Measurements from ENCODE around the gene RFESD.
"Not testable (repeated sequence)": the region's sequence is repeated elsewhere in the genome, so short reads cannot be mapped to it uniquely, and the experiment has no call there.

RFESD gene

DNA sequence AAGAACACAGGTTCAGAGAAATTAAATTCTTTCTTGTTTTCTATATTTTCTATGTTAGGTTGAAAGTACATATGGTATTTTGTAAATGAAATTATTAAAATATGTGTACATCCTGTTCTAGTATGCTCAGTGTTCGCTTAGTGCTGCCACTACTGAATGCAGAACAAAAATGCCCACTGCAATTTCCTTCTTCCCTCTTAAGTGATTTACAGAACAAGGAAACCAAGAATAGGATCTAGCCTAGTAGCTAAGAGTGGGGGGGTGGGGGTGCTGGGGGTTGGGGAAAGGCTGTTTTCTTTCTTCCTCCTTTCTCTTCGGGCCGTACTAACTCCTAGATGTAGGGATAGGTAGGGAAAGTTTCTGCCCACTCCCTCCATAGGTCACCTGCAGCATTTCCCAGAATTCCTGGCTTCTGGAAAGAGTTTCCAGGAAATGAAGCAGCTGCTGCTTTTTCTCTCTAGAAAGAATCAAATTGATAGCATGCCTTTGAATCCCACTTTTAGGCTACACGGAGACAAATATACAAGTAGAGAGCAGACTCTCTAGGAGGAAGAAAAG, 20.6 kb downstream of the RFESD start:
- no peak for DNase-seq (ENCODE audit: low spot score)

DNA sequence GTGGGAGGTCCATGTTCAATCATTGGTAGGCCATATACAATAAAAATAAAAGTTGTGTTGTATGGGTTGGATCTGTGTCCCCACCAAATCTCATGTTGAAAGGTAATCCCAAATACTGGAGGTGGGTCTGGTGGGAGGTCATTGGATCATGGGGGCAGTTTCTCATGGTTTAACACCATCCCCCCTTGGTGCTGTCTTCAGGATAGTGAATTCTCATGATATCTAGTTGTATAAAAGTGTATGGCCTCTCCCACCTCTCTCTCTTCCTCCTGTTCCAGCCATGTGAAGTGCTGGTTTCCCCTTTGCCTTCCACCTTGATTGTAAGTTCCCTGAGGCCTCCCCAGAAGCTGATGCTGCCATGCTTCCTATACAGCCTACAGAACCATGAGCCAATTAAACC, 21.1 kb downstream of the RFESD start:
- DNase-seq (ENCODE audit: low spot score): no peak

DNA sequence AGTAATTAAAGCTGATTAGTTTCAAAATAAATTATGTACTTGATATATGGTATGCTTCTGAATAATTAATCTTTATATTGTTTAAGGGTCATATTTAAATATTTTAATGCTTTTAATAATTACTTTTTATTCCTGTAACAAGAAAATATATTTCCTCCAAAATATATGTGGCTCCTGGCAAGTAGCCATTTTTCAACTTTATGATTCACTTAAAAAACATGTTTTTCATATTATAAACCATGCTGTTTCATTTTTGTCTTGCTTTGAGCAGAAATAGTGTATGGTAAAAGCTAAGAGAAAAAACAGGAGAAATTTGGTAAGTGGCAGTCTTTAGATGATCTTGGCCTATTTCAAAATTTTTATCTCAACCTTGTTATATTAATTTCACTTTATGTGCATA, 21.6 kb downstream of the RFESD start:
- DNase-seq (ENCODE audit: low spot score): no peak

DNA sequence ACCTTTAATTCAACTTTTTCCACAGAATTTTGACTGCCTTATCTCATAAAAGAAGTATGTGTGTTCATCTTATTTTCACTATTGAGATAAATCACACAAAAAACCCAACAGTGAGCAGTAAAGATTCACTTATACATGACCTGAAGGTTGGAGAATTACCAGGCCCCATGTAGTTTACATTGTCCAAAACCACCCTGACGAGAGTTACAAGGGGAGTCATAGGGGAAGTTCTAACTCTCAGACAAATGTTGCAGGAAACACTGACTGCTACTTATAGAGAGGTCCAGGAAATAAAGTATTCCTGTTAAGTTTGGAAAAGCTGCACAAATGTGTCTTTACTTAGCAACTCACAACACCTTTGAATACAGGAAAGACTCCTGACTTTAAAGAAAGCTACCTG, 22.2 kb downstream of the RFESD start:
- DNase-seq (ENCODE audit: low spot score): no peak

DNA sequence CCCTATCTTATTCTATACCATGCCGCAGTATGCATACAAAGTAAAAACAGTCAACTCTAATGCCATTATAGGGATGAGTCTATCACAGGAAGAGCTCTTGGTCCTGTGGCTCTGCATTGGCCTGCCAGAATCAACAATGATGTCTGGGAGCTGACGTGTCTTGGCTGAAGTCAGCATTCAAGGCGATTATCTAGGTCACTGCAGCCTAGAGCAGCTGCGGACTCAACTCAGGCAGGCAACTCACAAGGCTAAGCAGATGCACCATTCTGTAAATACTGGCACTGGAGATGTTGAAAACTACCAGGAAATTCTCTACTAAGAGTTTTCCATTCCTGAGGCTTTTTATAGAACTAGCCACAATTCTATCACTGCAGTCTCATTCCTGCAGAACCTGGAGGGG, 23.0 kb downstream of the RFESD start:
- no peak for DNase-seq (ENCODE audit: low spot score)

DNA sequence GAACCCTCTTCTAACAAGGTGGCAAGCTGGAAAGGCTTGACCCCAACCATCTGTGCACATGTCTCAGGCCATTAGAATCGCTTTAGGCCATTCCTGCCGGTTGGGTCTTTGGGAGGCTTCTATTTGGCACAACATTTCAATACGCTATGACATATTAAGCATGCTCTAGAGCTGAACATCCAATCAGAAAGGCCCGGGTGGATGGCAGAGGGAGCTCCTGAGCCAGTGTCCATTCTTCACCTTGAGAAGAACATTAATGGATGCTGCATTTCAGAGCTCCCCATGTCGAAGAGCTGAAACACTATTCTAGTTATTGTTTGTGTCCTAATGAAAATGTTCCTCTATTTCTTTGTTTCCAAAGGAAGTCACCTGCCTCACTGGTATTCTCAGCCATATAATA, 23.4 kb downstream of the RFESD start:
- DNase-seq (ENCODE audit: low spot score): no peak

DNA sequence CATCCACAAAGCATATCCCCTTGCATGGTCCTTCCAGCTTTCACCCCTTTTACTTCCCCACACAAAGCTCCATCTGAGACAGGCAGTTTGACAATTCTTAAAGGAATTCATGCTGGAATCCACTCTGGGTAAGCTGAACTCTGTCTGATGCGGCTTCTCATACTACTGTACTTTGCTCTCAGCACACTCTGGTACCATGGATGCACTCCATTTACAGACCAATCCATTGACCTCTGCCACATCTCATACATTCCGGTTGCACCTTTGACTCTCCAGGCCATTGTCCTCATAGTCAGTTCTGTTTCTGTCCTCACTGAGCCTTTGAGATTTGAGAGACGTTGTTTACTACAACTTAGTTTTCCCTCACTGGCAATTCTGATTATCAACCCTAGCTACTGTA, 24.0 kb downstream of the RFESD start:
- DNase-seq (ENCODE audit: low spot score): no peak

DNA sequence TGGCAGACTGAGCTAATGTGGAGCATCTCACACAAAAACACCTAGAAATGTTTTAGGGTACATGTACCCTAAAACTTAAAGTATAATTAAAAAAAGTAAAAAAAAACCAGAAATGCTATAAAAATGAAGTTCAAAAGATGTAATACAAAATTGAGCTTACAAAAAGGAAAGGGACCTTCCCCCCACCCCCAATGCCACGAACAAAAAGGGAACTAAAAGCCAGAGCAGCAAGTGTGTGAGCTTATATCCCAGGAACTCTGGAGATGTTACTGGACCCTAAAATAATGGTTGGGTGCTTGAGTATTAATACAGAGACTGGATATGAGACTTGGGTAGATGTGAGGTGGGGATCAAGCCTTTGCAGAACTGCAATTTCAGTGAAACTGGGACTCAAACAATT, 25.2 kb downstream of the RFESD start:
- DNase-seq (ENCODE audit: low spot score): no peak

DNA sequence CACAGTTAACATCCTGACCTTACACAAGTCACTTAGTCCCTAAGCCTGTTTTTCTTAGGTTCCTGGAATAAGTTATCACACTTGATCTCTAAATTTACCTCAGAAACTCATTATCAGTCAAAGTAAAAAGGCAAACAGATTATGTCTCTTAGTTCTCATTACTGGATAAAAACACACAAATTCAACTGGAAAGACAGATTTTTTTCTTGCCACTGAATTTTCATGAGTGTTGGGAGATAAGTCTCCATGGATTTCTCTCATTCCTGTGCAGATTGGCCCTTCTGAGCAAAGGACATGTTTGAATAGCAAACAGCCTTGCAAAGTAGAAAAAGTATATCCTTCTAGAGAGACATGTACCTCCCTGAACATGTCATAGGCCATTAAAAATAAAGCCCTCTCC, 26.1 kb downstream of the RFESD start:
- DNase-seq (ENCODE audit: low spot score): no peak

DNA sequence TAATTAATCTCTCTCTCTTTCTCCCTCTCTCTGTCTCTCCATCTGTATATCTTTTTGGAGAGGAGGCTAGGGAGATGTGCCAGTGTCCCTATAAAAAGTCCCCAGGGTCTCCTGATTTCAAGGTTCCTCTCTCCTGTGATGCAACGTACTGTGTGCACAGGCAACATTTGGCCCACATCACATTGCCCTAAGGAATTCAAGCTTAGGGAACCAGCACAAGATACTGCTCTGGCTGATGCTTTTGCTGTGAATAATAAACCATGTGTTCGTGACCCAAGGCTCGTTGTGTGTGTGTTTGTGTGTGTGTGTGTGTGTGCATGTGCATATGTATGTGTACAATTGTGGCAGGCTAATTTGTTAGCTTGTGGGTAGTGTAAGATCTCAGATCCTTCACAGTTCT, 26.5 kb downstream of the RFESD start:
- no peak for DNase-seq (ENCODE audit: low spot score)

DNA sequence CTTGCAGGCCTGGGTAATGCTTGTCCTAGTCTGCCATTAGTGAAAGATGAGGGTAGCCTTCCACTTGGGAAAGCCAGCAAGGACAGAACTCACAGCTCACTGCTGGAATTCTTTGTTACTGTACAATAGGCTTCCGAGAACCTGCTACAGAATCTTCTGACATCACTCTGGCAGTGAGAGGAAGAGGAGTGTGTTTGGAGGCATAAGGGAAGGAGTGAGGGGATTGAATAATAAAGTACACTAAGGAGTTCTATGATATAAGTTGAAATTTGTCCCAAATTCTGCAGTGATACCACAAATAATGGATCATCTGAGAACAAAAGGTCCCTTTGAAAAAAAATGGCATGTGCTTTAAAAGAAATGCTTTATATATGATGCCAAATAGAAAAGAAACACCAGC, 36.3 kb downstream of the RFESD start, which contains the start of gene SPATA9:
TSS of gene SPATA9 (minus strand) at position 101 of the 400 bp plus-strand sequence. CDS start 137 bp downstream, outside the sequence.
- no peak for DNase-seq (ENCODE audit: low spot score)

DNA sequence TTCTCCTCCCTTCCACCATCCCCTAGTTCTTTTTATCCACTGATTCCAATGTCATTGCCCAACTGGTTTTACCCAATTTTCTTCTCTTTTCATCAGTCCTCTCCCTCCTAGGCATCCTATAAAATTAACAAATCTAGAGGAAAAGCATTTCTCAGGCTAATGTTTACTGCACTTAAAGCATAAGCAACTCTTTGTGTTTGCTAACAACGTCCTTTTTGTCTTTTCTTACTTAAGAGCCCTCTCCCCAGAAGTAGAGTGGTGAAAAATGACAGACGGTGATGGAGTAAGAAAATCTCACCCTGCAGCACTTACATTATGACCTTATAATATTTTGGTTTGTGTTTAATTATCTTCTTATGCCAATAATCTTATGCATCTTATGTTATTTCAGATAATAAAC, 37.8 kb downstream of the RFESD start:
- DNase-seq (ENCODE audit: low spot score): no peak

DNA sequence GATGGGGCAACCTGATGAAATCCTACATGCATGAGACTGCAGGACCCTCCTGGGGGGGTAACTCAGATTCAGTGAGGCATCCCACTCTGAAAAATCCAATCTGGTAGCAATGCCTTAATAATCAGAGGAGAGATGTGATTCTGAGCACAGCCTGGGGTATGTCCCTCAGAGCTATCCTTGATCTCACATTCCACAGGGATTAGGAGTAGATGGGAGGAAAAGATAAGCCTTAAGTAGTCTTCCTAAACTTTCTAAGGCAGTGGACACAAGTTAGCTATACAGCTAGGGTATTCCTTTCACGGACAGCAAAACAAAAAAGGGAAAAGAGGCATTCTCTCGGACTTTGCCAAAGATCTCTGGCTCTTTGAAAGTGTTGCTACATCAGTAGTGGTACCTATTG, 40.1 kb downstream of the RFESD start:
- DNase-seq (ENCODE audit: low spot score): no peak

DNA sequence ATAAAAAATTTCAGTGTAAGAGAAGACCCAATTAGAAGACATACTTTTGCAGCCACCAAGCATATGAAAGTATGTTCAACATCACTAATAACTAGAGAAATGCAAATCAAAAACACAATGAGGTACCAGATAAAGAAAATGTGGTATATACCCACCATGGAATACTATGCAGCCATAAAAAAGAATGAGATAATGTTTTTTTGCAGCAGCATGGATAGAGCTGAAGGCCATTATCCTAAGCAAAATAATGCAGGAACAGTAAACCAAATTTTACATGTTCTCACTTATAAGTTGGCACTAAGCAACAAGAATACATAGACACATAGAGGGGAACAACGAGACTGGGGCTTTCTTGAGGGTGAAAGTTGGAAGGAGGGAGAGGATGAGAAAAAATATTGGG, 43.1 kb downstream of the RFESD start:
- DNase-seq (ENCODE audit: low spot score): no peak

DNA sequence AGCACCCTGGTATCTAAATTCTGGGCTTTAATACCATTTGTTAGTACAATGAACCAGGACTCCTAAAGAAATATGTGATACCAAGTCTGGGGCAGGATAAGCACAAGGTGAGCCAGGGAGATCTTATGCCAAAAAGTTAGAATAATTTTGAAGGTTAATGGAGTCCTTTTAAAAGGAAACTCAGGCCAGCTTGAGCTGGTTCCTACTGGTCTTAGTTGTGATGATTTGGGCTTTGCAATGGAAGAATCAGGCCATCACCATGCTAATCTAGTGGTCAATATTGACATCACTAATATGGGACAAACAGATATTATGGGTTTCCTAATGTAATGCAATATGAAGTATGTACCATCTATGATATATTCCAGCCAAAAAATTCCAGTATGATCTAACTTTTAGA, 43.8 kb downstream of the RFESD start:
- no peak for DNase-seq (ENCODE audit: low spot score)

DNA sequence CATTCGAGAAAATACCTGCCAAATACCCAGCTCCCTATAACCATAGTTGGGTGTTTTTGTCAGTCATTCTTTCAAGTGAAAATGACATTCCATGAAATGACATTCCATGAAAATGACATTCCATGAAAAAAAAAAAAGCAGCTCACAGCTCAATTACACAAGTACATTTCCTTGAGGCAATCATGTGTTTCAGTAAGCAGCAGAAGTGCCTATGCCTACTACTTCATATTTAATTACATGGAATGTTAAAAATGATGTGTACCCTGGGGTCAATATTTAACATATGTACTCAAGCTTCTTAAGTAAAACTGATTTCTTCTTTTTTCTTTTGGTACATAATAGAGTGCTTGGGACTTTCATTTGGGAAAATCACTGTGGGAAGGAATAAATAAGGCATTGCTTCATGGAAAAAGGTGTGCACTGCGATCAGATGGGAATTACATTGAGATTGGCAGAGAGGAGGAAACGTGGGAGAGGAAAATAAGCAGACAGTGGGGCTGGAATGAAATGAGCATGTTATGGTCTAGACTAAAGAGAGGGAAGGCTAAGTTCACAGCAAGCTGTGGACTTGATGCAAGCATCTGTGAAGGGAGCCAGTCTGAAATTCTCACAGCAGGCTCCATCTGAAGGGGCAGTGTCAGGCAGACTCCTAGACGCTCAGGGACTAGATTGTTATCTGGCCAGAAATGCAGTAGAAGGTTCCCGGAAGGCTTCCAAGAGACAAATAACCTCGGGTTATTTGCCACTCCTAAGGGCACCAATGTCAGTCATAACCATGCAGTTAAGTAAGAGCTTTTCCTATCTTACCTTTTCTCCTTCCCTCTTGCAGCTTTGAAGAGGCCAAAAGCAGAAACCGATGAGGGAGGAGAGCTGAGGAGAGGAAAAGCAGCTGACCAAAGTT, 51.5 kb downstream of the RFESD start:
- no peak for DNase-seq (ENCODE audit: low spot score)

DNA sequence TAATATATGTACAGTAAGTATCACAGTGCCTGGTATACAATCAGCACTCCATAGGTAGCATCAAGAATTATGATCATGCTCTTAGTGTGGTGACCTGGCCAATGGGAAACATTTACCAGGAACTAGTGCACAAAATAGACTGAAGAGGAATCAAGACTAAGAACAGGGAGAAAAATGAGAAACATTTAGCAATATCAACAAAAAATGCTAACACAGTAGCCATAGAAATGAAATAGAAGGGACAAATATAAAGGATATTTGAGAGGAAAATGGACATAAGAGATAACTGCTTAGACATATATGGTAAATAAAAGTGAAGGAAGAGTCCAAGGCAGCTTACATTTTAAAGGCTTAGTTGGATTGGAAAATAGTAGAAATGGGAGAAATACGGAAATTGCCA, 52.8 kb downstream of the RFESD start:
- DNase-seq (ENCODE audit: low spot score): no peak

DNA sequence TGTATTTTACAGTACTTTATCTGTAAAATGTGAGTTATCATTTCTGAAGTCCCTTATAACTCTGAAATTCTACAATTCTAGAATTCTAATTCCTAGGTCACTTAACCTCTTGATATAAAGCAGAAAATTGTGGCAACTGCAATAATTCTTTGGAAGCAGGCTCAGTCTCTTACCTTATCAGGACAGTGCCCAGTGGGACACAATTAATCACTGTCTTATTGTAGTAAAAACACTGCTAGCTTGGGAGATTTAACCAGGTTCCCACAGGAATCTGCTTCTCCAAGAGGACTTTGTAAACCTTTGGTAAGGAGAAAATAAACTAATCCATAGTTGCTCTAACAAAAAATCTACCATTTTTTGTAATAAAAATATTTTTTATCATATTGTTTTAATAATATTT, 54.5 kb downstream of the RFESD start:
- DNase-seq (ENCODE audit: low spot score): no peak

DNA sequence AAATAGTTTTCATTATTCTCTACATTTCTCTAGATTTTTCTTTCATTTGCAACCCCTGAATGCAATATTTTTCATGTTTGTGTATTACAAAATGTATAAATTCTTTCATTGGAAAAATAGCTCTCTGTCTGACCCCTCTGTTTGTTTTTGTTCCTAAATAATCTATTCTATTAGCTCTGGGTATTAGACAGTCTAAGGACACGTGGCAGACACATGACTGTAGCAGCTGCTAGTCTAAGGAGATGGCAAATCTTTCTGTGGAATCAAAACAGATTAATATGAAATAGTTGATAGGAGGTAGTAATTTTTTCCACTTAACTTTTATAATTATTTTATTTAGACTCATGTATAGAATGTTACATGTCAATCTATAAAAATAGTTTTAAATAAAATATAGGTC, 57.6 kb downstream of the RFESD start:
- DNase-seq (ENCODE audit: low spot score): no peak

DNA sequence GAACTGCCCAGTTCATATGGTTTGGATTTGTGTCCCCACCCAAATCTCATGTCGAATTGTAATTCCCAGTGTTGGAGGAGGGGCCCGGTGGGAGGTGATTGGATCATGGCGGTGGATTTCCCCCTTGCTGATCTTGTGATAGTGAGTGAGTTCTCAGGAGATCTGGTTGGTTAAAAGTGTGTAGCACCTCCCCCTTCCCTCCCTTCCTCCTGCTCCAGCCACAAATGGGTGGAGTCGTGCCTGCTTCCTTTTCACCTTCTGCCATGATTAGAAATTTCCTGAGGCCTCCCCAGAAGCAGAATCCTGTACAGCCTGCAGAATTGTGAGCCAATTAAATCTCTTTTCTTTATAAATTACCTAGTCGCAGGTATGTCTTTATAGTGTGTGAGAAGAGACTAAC, 59.6 kb downstream of the RFESD start:
- DNase-seq (ENCODE audit: low spot score): not testable (repeated sequence)

DNA sequence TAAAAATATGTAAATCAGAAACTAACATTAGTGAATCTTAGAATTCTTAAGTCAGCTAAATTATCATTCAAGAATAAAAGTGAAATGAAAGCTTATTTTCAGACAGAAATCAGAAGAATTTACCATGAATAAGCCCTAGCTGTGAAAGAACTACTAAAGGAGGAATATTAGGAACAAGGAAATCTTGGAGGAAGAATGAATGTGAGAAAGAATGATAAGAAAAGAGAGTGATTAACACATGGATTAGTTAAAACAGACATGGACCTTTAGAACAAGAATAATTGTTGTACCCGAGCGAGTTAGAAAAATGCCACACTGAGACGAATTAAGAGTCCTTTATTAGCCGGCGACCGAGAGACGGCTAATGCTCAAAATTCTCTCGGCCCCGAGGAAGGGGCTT, 60.5 kb downstream of the RFESD start:
- DNase-seq (ENCODE audit: low spot score): no peak

Measured in CD4-positive, alpha-beta T cell treated with Interleukin-15 for 4 hours (primary cell).